ENCODE measurements around the gene POMGNT1.

DNA sequence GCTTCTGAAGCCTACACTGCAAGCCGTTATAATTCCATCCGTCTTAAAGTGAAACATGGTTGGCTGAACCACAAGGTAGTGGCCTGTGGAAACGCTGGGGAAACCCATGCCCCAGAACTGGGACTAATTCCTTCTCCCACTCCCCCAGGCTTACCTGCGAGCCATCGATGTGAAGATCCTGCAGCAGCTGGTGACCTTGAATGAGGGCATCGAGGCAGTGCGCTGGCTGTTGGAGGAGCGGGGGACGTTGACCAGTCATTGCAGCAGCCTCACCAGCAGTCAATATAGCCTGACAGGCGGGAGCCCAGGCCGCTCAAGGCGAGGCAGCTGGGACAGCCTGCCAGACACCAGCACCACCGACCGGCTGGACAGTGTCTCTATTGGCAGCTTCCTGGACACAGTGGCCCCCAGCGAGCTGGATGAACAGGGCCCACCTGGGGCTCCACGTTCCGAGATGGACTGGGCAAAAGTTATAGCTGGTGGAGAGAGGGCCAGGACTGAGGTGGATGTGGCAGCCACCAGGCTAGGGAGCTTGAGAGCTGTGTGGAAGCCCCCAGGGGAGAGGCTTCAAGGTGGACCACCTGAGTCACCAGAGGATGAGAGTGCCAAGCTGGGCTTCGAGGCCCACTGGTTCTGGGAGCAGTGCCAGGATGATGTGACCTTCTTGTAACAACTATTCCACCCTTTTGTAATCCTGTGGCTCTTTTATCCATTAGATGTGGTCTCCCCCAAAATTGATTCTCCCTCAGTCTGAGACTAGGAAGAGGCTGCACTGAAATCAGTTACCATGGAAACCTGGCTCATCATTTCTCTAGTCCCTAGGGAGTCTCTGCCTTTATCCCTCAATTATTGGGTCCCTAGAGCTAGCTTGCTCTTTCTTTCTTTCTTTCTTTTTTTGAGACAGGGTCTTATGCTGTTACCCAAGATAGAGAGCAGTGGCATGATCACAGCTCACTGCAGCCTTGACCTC is 21.6 kb upstream of the POMGNT1 start:
- TF ChIP-seq, protein P1, sequence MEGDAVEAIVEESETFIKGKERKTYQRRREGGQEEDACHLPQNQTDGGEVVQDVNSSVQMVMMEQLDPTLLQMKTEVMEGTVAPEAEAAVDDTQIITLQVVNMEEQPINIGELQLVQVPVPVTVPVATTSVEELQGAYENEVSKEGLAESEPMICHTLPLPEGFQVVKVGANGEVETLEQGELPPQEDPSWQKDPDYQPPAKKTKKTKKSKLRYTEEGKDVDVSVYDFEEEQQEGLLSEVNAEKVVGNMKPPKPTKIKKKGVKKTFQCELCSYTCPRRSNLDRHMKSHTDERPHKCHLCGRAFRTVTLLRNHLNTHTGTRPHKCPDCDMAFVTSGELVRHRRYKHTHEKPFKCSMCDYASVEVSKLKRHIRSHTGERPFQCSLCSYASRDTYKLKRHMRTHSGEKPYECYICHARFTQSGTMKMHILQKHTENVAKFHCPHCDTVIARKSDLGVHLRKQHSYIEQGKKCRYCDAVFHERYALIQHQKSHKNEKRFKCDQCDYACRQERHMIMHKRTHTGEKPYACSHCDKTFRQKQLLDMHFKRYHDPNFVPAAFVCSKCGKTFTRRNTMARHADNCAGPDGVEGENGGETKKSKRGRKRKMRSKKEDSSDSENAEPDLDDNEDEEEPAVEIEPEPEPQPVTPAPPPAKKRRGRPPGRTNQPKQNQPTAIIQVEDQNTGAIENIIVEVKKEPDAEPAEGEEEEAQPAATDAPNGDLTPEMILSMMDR (IDR thresholded peaks at IDR 0.05; ENCODE audit: insufficient read depth, low read length): no peak
- TF ChIP-seq, protein P2, sequence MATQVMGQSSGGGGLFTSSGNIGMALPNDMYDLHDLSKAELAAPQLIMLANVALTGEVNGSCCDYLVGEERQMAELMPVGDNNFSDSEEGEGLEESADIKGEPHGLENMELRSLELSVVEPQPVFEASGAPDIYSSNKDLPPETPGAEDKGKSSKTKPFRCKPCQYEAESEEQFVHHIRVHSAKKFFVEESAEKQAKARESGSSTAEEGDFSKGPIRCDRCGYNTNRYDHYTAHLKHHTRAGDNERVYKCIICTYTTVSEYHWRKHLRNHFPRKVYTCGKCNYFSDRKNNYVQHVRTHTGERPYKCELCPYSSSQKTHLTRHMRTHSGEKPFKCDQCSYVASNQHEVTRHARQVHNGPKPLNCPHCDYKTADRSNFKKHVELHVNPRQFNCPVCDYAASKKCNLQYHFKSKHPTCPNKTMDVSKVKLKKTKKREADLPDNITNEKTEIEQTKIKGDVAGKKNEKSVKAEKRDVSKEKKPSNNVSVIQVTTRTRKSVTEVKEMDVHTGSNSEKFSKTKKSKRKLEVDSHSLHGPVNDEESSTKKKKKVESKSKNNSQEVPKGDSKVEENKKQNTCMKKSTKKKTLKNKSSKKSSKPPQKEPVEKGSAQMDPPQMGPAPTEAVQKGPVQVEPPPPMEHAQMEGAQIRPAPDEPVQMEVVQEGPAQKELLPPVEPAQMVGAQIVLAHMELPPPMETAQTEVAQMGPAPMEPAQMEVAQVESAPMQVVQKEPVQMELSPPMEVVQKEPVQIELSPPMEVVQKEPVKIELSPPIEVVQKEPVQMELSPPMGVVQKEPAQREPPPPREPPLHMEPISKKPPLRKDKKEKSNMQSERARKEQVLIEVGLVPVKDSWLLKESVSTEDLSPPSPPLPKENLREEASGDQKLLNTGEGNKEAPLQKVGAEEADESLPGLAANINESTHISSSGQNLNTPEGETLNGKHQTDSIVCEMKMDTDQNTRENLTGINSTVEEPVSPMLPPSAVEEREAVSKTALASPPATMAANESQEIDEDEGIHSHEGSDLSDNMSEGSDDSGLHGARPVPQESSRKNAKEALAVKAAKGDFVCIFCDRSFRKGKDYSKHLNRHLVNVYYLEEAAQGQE (IDR thresholded peaks at IDR 0.05; ENCODE audit: insufficient replicate concordance, low read depth): no peak

Measured in HL-60 (cell line).